CMK (cell line): ENCODE measurements around the gene MUC20.
"Not testable (repeated sequence)": the region's sequence is repeated elsewhere in the genome, so short reads cannot be mapped to it uniquely, and the experiment has no call there.

ENCODE experiments used
- DNase-seq: peaks from one replicate; pipeline ENCODE4 v3.0.0-alpha.2; 2010; ENCODE audit warnings: low read depth

The MUC20 gene

DNA sequence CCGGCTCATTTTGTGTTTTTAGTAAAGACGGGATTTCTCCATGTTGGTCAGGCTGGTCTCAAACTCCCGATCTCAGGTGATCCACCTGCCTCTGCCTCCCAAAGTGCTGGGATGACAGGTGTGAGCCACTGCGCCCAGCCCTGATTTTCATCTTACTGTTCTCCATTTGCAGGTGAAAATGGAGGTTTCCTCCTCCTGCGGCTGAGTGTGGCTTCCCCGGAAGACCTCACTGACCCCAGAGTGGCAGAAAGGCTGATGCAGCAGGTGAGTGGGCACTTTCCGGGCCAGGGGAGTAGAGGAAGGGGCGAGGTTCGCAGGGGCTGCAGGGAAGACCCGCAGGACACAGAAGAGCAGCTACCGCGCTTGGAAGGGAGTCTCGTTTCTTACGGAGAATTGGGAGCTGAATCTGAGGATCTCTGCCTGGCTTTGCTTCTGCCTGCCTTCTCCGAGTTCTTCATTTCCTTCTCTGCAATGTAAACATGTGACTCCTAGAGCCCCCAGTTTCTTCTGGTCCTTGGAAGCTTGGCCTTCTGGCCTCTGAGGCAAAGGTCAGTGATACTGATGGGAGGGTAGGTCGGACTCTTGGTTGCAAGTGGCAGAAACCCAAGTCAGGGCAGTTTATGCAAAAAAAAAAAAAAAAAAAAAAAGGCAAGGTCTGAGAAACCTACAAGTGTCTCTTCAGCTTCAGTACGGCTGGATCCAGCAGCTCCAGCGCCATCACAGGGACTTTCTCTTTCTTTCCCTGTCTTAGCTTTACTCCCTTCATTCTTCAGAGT, 8.9 kb downstream of the MUC20 start:
- no peak for DNase-seq

DNA sequence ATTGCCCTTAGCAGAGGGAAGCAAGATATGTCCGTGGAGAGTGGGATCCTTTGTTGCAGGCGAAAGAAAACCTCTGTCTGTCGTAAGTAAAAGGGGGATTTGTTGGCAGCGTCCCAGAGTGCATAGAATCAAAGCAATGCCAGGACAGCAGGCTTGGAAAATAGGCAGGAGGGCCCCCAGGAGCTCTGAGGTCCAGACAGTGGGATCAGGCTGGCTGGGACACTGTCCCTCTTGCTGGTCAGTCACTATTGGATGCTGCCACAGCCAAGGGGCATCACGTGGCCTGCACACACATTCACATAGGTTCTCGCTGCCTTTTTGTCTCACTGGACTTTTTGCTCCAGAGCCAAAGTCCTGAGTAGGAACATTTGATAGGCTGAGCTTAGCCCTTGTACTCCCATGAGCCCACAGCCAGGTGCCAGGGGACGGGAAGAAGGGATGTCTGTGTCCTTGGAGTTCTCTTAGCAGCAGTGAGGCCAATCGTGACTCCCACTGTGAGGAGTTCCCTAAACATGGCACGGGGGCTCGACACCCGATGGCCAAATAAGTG, 10.7 kb downstream of the MUC20 start:
- DNase-seq: no peak

DNA sequence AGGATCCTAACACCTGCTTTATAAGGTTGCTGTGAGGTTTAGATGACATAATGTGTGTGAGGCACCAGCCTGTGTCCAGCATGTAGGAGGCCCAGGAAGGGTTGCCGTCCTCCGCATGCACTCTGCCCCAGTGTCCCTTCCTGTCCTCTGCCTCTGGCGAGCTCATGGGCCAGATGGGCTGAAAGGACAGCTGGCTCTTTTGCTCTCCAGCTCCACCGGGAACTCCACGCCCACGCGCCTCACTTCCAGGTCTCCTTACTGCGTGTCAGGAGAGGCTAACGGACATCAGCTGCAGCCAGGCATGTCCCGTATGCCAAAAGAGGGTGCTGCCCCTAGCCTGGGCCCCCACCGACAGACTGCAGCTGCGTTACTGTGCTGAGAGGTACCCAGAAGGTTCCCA, 12.2 kb downstream of the MUC20 start:
- no peak for DNase-seq

DNA sequence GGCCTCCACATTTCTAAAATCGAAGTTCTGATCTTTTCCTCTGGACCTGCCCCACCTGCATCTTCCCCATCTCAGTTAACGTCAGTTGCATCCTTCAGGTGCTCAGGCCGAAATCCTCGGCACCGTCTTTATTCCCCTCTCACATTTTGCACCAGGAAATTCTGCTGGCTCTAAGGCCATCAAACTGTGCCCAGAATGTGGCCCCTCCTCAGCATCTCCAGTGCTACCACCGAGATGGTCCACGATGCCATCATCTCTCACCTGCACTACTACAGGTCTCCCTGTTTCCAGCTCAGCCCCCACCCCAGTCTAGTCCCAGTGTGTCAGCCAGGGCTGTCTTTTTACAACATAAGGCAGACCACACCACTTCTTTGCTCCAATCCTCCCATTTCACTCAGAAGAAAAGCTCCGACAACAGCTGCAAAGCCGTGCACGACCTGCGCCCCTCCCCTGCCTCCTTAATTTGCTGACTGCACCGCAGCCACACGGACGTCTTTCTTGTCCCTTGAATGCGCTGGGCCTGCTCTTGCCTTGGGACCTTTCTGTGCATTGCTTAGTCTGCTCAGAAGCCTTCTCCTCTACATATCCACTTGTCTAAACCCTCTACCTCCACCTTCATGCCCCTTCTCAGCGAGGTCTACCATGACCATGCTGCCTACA, 14.4 kb downstream of the MUC20 start:
- no peak for DNase-seq

DNA sequence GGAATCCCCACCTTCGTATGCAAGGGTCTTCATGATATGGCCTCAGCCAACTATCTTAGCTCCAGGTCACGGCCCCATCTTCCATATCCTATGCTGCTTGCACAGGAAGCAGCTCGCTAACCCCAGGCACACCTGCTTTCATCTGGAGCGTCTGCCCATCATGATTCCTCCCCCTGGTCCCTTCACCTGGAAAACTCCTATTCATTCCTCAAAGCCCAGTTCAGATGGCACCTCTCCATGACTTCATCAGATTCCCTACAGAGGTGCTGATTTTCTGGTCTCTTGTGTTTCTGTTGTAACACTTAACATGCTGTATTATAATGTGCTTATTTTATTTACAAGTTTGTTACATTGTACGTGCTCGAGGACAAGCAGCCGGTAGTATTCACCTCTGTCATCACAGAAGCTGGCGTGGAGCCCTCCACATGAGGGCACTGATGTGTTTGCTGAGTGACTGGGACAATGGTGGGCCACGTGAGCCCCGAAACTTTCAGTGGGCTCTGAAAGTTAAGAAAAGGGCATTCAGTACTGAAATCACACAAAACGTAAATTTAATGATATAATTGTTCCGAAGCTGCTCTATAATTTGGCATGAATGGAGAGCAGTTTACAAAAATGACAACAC, 16.2 kb downstream of the MUC20 start:
- no peak for DNase-seq

DNA sequence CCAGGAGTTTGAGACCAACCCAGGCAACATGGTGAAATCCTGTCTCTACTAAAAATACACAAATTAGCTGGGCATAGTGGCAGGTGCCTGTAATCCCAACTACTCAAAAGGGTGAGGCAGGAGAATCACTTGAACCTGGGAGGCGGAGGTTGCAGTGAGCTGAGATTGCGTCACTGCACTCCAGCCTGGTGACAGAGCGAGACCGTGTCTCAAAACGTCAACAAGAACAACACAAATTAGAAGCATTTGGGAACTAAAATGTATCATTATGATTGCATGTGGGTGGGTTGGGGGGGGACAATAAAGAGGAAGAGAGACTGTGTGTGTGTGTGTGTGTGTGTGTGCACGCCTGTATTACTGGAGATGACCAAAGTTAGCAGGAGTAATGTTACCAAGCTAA, 17.0 kb downstream of the MUC20 start:
- not testable (repeated sequence) for DNase-seq

DNA sequence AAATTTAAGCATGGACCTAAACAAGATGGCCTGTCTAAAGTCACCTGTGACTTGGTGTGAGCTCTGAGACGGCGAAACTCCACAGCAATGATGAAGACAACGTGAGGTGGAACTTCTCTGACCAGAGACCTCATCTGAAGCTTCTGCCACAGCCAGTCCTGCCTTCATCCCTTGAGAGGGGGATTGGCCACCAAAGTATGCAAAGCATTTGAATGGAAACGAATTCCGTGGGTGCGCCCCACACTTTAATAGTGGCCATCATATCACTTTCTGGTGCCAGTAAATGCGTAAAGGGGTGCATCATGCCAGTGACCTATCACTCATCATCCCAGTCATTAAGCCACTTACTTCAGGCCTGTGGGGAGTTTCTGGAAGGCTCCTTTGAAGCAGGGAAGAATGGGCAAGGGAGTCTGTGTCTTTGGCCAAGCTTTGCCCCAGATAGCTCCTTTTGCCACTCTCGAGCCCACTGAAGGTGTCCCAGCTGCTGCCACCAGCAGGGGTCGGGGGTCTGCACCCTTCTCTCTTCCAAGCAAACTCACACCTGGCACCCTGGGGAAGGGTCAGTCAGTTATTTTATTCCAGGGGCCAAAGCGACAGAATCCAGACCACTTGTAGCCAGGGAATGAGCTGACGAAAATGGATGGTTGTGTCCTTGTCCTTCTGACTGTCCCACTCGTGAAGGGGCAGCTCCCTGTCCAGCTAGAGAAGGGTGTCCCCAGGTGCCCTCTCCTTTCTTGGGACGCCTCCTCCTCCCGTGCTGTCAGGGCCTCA, 17.7 kb downstream of the MUC20 start:
- DNase-seq: no peak

DNA sequence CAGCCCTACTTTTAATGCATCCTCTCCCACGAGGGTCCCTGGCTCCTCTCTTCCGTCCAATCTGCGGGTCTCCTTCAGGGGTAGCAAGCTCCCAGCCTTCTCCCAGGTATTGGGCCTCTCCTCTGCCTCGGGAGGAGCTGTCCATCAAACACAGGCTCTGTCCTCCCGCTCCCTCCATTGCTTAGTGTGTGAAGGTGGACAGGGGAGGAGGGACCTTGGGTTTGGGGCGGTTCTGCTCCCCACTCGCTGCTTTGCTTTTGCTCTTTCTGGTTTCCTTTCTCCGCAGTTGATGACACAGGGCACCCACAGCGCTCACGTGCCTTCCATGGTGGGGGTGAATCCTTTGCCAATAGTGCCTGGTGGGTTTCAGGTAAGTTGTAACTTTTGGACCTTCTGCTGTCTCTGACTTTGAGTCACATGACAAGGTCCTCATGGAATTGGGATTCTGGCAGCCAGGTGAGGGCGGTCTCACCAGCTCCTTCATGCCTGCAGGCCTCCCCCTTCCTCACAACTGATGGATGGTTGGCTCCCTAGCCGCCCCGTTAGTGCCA, 18.9 kb downstream of the MUC20 start:
- no peak for DNase-seq

DNA sequence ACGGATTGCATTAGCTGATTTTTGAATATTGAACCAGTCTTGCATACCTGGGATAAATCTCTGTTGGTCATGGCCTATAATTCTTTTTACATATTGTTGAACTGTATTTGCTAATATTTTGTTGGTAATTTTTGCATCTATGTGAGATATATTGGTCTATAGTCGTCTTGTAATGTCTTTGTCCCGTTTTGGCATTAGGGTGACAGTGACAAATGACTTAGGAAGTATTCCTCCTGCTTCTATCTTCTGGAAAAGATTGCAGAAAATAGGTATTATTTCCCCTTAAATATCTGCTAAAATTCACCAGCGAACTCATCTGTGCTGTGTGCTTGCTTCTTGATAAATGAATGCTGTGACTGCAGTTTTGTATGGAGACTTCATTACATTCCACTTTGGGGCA, 23.7 kb downstream of the MUC20 start:
- DNase-seq: no peak

DNA sequence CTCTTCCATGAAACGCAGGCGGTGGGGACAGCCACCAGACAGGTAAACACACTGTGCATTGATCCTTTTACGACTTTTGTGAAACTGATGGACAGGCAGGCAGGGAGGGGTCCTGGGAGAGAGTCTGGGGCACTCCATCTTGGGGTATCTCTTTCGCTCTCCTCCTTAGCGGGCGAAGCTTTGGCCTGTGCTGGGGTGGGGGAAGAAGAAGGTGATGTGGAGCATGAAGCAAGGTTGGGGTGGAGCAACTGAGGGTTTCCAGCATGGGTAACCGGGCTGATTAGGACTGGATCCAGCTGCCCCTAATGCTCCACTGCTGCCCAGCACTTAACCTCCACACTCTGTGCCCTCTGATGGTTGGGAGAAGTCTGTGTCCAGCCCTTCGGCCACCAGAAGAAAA, 25.6 kb downstream of the MUC20 start:
- no peak for DNase-seq

DNA sequence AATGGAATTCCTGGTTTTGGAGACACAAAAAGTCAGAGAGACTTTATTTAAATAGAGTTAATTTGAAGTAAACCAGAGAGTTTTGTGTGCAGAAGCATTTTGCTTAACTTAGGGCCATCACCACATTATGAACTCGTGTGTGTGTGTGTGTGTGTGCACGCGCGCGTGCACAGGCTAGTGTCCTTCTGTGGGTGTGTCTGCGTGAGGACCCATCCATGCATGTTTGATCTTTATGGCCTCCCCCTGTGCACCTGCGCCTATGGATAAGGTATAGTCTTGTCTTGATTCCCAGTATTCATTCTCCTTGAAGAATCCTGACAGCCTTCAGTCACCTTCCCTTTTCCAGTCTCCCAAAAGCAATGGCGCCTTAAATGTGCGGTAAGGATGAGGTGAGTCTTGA, 26.0 kb downstream of the MUC20 start:
- DNase-seq: no peak

DNA sequence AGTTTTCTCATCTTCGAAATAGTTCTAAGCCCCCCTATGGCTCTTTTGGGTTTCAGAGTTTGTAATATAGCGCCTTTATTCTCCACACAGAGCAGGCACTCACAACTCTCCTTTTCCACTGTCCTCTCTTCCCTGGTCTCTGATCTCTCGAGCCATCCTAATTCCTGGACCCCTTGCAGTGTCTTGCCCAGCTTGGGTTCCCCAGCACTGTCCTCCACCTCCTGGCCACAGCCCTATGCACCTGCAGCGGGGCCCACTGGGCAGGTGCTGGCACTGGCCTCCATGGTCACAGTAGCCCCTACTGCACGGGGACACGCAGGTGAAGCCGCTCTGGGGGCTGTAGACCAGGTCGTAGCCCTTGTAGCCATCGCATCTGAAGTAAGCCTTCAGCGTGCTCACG, 27.9 kb downstream of the MUC20 start:
- DNase-seq: no peak

DNA sequence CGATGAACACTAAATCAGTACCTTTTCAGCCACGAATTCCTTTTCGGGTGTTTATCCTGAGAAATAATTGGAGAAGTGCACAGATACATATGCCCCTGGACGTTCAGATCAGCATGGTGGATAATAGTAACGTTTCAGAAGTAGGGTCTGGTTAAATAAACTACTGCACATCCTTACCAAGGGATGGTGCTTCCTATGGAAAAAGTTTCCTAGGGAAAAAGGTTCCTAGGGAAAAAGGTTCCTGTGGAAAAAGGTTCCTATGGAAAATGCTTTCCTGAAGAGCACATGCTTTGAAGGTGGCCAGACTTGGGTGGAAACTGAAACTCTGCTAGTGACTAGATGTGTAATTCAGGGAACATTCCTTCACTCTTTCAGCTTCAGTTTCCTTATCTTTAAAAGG, 28.3 kb downstream of the MUC20 start:
- DNase-seq: not testable (repeated sequence)

DNA sequence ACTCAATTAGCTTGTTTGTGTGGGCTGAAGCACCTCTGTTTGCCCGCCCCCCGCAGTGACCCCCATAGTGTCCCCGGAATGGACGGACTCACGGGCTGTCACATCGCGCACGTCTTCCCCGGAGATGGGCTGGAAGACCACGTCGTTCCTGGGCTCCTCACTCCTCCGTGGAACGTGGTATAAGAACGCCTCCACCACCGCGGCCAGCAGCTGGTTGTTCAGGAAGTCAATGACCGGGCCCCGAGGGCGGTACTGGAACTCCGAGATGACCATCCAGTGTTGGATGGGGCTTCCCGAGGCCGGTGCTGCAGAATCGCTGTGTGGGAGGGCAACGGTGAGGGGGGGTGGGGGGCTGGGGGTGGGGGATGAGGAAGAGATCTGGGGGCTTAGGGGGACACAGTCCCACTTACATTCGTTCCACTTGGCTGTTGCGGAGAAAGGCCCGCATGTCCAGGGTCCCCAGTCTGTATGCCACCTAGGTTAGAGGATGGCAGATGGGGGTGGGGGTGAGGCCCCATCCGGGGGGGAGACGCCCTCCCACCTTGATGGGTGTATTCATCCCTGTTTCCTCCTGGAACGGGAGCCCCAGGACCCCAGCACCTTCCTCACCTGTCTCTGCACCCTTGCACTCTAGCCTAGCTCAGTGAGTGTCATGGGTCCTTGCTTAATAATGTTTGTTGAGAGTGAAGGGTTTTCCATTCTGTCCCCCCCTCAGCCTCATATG, 30.2 kb downstream of the MUC20 start:
- DNase-seq: no peak

DNA sequence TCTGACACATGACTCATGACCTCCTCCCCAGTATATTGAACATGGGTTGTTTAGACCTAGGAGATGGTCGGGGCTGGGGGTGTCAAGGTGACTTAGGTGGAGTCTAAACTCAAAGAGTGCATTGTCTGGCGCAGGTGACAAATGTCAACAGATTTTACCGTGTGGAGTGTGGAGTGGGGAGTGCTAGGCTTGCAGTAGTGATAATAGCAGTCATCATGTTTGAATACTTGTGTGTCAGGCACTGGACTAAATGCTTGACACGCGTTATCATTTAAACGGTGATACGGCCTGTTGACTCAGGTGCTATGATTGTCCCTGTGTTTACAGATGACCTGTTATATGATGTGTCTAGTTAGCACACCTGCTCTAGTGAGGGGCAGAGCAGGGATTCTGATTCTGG, 30.8 kb downstream of the MUC20 start:
- no peak for DNase-seq

DNA sequence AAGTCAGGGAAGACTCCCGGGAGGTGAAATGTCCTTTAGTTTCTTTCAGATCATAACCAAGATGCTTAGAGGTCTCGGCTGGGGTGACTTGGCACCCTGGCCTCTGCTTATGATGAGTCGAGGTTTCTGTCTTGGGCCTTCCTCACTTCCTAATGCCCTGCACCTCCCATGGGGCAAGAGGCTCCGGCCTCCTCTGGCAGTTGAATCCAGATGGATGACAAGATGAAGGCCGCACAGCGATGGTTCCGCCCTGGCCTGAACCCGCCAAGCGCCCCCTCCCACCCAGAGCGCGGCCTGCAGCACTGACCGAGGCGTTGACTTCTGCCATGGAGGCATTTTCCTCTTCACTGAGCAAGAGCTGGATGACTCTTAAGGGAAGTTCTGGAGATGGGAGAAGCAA, 31.3 kb downstream of the MUC20 start:
- no peak for DNase-seq

DNA sequence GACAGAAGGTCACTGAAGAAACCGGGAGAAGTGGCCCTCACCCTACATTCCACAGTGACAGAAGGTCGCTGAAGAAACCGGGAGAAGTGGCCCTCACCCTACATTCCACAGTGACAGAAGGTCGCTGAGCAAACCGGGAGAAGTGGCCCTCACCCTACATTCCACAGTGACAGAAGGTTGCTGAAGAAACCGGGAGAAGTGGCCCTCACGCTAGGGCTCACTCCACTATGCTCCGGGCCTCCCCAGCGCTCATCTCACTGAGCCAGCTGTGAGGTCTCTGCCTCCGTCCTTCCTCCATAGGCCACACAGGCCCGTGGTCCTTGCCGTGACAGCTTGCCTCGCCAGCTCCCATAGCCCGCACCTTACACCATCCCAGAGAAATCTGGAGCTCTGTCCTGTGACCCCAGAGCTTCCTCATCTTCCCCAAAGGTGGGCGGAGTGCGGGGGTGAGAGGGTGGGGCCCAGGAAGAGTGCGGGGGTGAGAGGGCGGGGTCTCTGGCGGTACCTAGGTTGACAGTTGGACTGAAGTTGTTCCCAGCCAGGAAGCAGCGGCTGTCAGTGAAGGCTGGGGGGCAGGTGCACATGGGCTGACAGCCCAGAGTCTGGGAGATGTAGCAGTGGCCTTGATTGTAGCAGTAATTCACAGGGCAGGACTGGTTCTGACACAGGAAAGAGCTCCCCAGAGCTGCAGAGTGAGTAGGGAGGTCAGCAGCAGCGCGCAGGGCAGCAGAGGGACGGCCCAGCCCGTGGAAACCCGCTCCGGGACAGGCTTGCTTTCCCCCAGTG, 32.0 kb downstream of the MUC20 start:
- no peak for DNase-seq

DNA sequence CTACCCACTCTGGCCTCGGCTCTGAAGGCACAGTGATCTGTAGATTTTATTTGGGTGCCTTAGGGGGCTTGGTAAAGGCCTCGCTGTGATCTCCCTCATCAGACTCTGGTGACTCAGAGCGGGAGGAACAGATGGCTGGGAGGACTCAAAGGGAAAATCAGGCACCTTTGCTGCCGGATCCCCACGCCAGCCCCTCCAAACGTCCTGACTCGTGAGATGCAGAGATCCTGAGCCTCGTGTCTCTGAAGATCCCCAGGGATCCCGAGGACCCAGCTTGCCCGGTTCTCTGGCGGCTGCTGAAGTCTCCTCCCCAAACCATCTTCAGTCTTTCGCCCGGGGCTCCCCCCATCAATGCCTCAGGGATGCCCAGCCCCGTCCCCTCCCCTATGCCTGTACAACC, 32.8 kb downstream of the MUC20 start:
- DNase-seq: no peak

DNA sequence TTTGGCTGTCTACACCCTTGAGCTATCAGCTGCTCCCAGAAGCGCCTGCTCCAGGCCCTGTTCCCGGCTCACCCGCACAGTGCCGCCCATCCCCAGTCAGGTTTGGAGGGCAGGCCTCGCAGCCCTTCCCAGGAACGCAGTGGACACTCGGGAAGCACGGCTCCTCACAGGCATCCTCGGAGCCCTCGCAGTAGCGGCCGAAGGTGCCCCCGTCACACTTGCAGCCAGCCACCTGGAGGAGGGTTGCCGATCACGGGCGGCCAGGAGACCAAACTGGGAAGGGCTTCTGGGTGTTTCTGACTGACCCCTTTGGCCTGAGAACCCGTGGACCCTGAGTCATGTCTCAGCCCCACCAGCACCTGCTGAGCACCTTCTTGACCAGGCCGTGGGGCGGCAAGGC, 33.4 kb downstream of the MUC20 start:
- DNase-seq: no peak

DNA sequence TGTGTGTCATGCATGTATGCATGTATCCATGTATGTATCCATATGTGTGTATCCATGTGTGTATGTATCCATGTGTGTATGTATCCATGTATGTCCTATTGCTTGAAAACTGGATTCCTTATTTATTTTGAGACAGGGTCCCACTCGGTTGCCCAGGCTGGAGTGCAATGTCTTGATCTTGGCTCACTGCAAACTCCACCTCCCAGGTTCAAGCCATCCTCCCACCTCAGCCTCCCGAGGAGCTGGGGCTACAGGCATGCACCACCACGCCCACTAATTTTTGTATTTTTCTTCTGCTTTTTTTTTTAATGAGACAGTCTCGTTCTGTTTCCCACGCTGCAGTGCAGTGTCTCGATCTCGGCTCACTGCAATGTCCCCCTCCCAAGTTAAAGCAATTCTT, 34.1 kb downstream of the MUC20 start:
- no peak for DNase-seq

DNA sequence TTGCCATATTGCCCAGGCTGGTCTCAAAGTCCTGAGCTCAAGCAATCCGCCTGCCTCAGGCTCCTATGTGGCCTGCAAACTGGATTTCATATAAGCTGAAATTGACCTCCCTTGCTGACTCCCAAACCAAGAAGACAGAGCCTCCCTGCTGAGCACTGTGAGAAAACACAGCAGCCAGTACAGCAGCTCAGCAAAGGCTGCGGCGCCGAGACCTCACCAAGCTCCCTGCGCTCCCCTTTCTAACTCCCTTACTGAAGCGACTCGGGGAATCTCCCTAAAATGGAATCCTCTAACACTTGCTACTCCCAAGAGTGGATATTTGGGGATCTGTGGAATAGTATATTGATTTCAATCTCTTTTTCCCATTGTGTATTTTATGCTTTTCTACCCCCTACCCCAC, 34.6 kb downstream of the MUC20 start:
- DNase-seq: no peak
